ENCODE measurements around the gene FBRS.

FBRS gene

GRCh38 chr16:30644334-30644830, 13.8 kb upstream of the FBRS start:
- DNase-seq (ENCODE audit: low read depth) = no peak

GRCh38 chr16:30645727-30646126, 12.5 kb upstream of the FBRS start:
- no peak for DNase-seq (ENCODE audit: low read depth)

GRCh38 chr16:30647274-30647571, 11.0 kb upstream of the FBRS start:
- no peak for DNase-seq (ENCODE audit: low read depth)

- no peak for DNase-seq (ENCODE audit: low read depth)
Measured at GRCh38 chr16:30649725-30650368, 8.4 kb upstream of the FBRS start.

- peak; percentile 93 for DNase-seq (ENCODE audit: low read depth)
Measured at GRCh38 chr16:30650369-30651123, 7.7 kb upstream of the FBRS start, which contains the start of gene PRR14. TSS of gene PRR14 (plus strand) at chr16:30650960. CDS start at chr16:30651646, 686 bp downstream.

GRCh38 chr16:30651124-30652004, 6.9 kb upstream of the FBRS start:
- peak; percentile 48 for DNase-seq (ENCODE audit: low read depth)

- no peak for DNase-seq (ENCODE audit: low read depth)
Measured at GRCh38 chr16:30652005-30652296, 6.3 kb upstream of the FBRS start.

GRCh38 chr16:30652718-30653117, 5.5 kb upstream of the FBRS start:
- DNase-seq (ENCODE audit: low read depth) = no peak

GRCh38 chr16:30654856-30655255, 3.4 kb upstream of the FBRS start:
- no peak for DNase-seq (ENCODE audit: low read depth)

GRCh38 chr16:30655815-30656347, 2.4 kb upstream of the FBRS start:
- DNase-seq (ENCODE audit: low read depth) = no peak

GRCh38 chr16:30656388-30656787, 1.8 kb upstream of the FBRS start:
- no peak for DNase-seq (ENCODE audit: low read depth)

GRCh38 chr16:30656974-30657865, 1.0 kb upstream of the FBRS start:
- DNase-seq (ENCODE audit: low read depth) = no peak

- peak; percentile 43 for DNase-seq (ENCODE audit: low read depth)
Measured at GRCh38 chr16:30658731-30659506, 688 bp downstream of the FBRS start.

GRCh38 chr16:30659507-30660423, 1.5 kb downstream of the FBRS start:
- no peak for DNase-seq (ENCODE audit: low read depth)

GRCh38 chr16:30660424-30661261, 2.4 kb downstream of the FBRS start:
- peak; percentile 65 for DNase-seq (ENCODE audit: low read depth)

- DNase-seq (ENCODE audit: low read depth) = no peak
Measured at GRCh38 chr16:30662449-30662848, 4.2 kb downstream of the FBRS start.

- no peak for DNase-seq (ENCODE audit: low read depth)
Measured at GRCh38 chr16:30663038-30663437, 4.8 kb downstream of the FBRS start.

GRCh38 chr16:30663820-30664219, 5.6 kb downstream of the FBRS start:
- DNase-seq (ENCODE audit: low read depth) = no peak

GRCh38 chr16:30664616-30665109, 6.4 kb downstream of the FBRS start:
- no peak for DNase-seq (ENCODE audit: low read depth)

Measured in stimulated activated CD8-positive, alpha-beta memory T cell treated with anti-CD3 and anti-CD28 coated beads, Interleukin-7, amount 100 ng/mL, for 24 hours (primary cell).